AG09319 (cell line): Measurements from ENCODE around the gene PKP1.

Experiments used
- DNase-seq: peaks from one replicate; pipeline ENCODE4 v3.0.0-alpha.2; 2010; ENCODE audit warnings: low read depth; ENCODE audit errors: extremely low read depth
- CTCF ChIP-seq: IDR thresholded peaks from 2 replicates; pipeline ENCODE4 v1.5.1; 2011; ENCODE audit warnings: low read depth, mild to moderate bottlenecking, inconsistent platforms, low read length, moderate library complexity

PKP1 gene

GRCh38 chr1:201354901-201355295 lies 71.6 kb downstream of the PKP1 start:
- DNase-seq, result no peak

GRCh38 chr1:201355471-201355870 lies 72.2 kb downstream of the PKP1 start:
- no peak for DNase-seq
- TF ChIP-seq CTCF, result no peak

More at GRCh38 chr1:201354901-201355295, 71.6 kb downstream of the PKP1 start:
- no peak for TF ChIP-seq CTCF

- DNase-seq, result no peak
- TF ChIP-seq CTCF, result no peak
Observed at GRCh38 chr1:201356236-201356635, 72.9 kb downstream of the PKP1 start.

- no peak for DNase-seq
- TF ChIP-seq CTCF, result no peak
Observed at GRCh38 chr1:201356701-201357100, 73.4 kb downstream of the PKP1 start.

- no peak for DNase-seq
- TF ChIP-seq CTCF, result no peak
Observed at GRCh38 chr1:201357211-201357610, 73.9 kb downstream of the PKP1 start.

- no peak for TF ChIP-seq CTCF
- DNase-seq, result no peak
Observed at GRCh38 chr1:201357636-201358348, 74.5 kb downstream of the PKP1 start.

- TF ChIP-seq CTCF, result no peak
- DNase-seq, result no peak
Observed at GRCh38 chr1:201358596-201358995, 75.3 kb downstream of the PKP1 start.
